ENCODE data around the gene FAM124A.
"Not testable (repeated sequence)": the region's sequence is repeated elsewhere in the genome, so short reads cannot be mapped to it uniquely, and the experiment has no call there.

The FAM124A gene

DNA sequence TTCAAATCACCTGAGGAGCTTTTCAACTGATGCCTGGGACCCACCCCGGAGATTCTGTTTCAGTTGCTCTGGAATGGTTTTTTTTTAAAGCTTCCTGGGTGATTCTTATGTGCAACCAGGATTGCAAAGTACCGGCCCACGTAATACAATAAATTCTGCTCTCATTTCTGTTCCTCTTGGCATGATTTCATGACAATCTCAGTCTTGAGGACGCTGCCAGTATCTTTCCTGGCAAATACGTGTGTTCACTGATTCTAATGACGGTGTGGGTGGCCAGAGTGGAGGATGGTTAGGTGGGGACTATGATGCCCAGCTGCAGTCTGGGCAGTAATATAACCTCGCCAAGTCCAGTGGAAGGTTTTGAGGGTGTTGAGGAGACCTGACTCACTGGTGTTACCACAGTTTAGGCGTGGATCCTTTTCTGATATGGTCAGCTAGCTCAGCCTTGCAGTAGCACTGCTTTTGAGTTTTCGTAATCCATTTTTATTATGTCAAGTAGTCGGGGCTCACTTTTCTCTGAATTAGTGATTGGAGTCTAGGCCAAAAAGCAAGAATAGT, 49.4 kb downstream of the FAM124A start:
- DNase-seq = no peak

GRCh38 chr13:51275101-51275500, 52.9 kb downstream of the FAM124A start:
- DNase-seq = no peak

DNA sequence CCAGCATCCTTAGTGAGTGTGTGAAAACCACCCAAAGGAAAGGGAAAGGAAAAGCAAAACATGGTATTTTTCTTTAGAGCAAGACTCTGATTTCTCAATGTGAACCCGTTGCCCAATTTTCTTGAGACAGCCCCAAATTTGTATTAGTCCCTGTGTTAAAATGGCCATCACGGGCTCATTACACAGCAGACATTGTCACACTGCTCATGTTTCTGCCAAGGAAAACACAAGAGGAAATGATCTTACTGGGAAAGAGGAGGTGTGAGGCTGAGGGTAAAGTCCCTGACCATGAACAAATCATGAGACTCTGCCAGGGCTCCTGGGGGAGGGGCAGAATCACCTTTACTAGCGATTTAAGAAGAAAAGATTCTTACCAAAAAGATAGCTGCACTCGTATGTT, 54.4 kb downstream of the FAM124A start:
- DNase-seq = no peak

- DNase-seq = no peak
Measured at GRCh38 chr13:51277928-51278327, 55.7 kb downstream of the FAM124A start.

GRCh38 chr13:51278426-51279130, 56.4 kb downstream of the FAM124A start:
- DNase-seq = no peak

GRCh38 chr13:51280379-51280940, 58.3 kb downstream of the FAM124A start:
- DNase-seq = no peak

DNA sequence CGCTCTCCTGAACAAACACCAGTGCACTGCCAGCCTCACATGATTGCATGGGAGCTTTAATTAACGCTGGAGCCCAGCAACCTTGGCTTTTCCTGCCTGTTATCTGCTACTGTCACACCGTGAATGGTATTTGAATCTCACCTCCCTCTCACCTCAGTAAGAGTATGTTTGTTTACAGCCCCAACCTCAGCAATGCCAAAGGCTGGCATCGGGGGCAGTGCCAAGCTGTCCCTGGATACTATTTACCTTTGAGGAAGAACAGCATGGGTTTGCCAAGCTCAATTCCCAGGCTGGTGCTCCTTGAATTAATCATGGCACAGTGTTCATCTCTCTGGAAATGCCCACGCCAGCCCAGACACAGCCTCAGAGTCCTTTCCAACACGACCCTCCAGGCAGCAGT, 60.1 kb downstream of the FAM124A start:
- DNase-seq = no peak

DNA sequence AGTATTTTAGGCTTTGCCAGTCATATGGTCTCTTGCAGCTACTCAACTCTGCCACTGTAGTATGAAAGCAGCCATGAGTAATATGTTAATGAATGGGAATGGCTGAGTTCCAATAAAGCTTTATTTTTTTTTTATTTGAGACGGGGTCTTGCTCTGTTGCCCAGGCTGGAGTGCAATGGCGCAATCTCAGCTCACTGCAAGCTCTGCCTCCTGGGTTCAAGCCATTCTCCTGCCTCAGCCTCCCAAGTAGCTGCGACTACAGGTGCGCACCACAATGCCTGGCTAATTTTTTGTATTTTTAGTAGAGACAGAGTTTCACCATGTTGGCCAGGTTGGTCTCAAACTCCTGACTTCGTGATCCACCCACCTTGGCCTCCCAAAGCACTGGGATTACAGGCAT, 60.7 kb downstream of the FAM124A start:
- DNase-seq = not testable (repeated sequence)

DNA sequence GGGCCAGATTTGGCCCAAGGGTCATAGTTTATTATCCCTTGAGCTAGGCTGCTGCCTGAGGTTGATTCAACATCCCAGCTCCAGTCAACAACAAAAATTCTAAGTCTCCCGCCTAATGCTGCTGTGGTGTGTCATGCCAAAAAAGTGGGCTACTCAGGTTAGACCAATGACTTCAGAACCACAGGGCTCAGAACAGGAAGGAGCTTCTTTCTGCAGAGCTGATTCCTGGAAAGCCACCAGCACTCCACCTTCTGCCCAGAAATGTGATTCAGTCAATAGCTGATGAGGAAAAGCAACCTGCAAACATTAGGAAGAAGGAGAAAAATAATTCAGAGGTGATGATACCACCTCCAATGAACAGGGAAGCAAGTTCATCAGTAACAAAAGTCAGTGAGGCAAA, 61.2 kb downstream of the FAM124A start:
- no peak for DNase-seq

DNA sequence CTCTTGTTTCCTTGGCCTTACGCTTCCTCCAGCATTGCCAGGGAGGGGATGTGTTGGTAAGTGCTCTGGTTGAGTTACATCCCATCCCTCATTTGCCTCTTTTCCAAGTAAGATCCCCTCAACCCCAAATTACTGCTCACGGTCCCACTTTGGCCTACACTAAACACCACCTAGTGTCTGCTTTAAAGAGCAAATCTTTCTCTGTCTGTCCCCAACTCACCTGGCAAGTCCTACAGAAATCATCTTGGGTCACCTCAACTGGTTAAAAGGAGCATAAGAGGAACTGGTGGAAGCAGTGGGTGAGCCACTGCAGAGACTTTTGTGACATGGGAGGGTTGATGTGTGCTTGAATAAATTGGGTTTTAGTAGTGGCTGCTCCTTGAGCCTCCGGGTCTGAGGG, 62.1 kb downstream of the FAM124A start:
- DNase-seq = no peak

DNA sequence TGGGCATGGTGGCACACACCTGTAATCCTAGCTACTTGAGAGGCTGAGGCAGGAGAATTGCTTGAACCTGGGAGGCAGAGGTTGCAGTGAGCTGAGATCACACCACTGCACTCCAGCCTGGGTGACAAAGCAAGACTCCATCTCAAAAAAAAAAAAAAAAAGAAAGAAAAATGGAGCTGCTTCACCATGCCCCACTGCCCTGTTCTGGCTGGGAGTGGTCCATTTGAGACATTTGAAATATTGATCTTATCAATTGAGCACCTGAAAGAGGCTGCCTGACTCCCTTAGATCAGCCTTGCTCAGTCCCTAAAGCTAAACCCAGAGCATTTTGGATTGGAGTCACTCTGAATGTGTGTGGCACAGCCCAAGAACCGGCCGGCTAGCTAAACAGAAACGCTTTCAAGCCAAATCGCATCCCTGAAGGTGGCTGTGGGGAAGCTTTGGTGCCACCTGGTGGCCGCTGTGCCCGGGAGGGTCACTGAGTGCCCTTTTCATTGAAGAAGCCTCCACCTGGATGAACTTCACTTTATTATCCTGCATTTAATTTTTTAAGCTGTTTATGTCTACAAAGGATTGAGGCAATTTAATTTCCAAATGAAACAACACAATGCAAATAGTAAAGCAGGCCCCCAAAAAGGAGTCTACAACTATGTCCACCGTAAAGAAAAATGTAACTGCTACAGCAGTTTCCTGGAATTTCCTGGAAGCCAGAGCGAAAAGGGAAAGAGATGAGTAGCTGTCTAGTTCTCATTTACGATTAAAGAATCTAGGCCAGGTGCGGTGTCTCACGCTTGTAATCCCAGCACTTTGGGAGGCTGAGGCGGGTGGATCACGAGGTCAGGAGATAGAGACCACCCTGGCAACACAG, 64.2 kb downstream of the FAM124A start:
- DNase-seq = peak; percentile 47

GRCh38 chr13:51287758-51288157, 65.6 kb downstream of the FAM124A start:
- DNase-seq = no peak

DNA sequence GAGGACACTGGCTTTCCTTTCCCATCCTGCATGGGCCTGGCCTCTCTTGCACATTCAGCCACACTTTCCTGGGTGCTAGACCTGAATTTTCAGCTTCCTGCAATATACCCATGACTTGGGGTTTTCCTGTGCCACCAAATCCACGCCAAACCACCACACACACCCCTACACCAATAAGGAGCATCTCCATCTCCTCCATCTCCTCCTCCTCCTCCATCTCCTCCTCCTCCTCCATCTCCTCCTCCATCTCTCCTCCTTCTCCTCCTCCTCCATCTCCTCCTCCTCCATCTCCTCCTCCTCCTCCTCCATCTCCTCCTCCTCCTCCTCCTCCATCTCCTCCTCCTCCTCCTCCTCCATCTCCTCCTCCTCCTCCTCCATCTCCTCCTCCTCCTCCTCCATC, 66.1 kb downstream of the FAM124A start:
- DNase-seq = not testable (repeated sequence)

DNA sequence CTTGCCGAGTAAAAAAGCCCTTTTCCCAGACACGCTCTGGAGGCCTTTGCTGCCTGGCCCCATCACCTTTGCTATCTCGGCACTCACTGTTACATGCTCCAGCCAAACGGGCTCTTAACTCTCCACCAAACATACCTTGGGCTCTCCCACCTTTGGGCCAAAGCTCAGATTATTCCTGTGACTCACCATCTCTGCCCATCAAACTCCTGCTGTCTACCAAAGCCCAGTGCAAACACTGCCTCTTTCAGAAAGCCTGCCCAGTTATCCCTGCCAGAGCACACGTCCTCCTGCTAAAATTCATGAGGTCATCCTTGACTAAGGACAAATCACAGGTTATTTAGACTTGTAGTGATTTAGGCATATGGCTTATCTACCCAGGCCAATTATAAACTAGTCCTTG, 69.1 kb downstream of the FAM124A start:
- no peak for DNase-seq

DNA sequence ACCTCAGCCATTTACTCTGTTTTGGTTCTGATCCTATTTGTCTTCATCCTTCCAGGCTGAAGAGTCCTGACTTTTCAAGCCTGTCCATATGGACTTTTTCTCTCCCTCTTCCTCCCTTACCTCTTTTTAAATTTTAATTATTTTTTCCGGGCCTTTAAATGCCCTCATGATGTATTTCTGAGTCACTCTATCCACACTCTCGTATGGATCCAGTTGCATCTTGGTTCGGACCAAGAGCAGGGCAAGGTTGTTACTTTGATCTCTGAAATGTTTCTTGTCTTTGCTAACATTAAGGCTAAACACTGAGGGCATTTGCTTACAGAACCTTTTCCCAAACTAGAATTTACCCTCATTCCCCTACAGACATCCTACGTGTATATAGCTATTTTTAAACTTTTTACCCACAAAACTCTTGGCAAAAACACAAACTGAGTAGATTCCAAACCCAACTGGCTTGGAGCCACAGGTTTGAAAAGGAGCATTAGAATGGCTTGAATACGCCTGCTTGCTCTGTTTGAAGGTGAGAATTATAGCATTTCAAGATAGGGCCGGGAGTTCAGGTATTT, 69.9 kb downstream of the FAM124A start:
- DNase-seq = no peak

DNA sequence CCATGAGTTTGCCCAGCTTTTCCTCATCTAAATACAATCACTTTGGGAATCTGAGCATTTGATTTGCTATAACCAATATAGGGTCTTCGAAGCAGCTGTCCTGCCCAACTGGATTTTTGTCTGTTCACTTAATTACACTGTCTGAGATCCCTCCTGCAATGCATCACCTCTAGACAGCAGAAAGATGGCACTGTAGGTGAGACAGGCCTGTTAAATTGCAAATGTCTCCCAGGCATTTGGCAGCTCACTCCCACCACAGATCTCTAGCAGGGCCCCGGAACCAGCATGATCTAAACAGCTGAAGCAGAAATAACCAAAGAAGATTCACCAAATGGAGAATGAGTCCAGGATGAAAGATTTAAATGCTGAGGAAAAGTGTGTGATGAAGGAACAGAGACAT, 75.4 kb downstream of the FAM124A start:
- DNase-seq = no peak

GRCh38 chr13:51298812-51299211, 76.6 kb downstream of the FAM124A start:
- no peak for DNase-seq

- DNase-seq = no peak
Measured at GRCh38 chr13:51303063-51303552, 80.9 kb downstream of the FAM124A start.

- no peak for DNase-seq
Measured at GRCh38 chr13:51303882-51304281, 81.7 kb downstream of the FAM124A start.

GRCh38 chr13:51305271-51305967, 83.2 kb downstream of the FAM124A start:
- no peak for DNase-seq

GRCh38 chr13:51308781-51309180, 86.6 kb downstream of the FAM124A start:
- DNase-seq = no peak

GRCh38 chr13:51311231-51311630, 89.0 kb downstream of the FAM124A start:
- DNase-seq = no peak
